ENCODE data around the gene FOCAD. TPM values are rescaled to one million over a fixed set of nuclear protein-coding genes. Genes with fewer than 3 reads are reported as not detected.

The FOCAD gene
- total and polyA plus RNA-seq, 7 experiments from 2014 or later = 12.8 to 33.7 (median 18.3) TPM

- DNase-seq (no peak), ATAC-seq (no peak)
- peaks cover 0 to 4% (median 0%) of the 10 kb centered on the region in 7 donors for H3K4me1 Mint-ChIP-seq
- no peaks in the 10 kb centered on the region for H3K27me3 ChIP-seq (ENCODE audit: control insufficient read depth in 2 of 2, insufficient read depth in 2 of 2, low read length in 2 of 2)
- H3K36me3 ChIP-seq (ENCODE audit: control insufficient read depth in 2 of 3, insufficient read depth in 3 of 3, low read length in 3 of 3) = peaks cover 0 to 22% (median 3%) of the 10 kb centered on the region in 3 experiments
- H3K4me1 ChIP-seq (ENCODE audit: control insufficient read depth in 2 of 2, insufficient read depth in 2 of 2, low read length in 2 of 2) = no peaks in the 10 kb centered on the region
- no peaks in the 10 kb centered on the region for H3K9me3 ChIP-seq (ENCODE audit: control insufficient read depth in 2 of 3, low read length in 3 of 3)
- POLR2A ChIA-PET = interaction anchor here (0.6 kb wide), 1 partner anchor 13 kb away, joined by 4 read pairs; no protein-coding TSS in a partner anchor
- H3K27me3 Mint-ChIP-seq = no peaks in the 10 kb centered on the region
- H3K9me3 Mint-ChIP-seq = peaks cover 0 to 1% (median 0%) of the 10 kb centered on the region in 11 donors
- intact Hi-C loops (cut with micrococcal nuclease) = no loop called here
- H3K27ac Mint-ChIP-seq = no peak overlapping the region
- no peak overlapping the region for H3K4me3 ChIP-seq (ENCODE audit: low read length)
- H3K36me3 Mint-ChIP-seq = peaks cover 13 to 65% (median 42%) of the 10 kb centered on the region in 5 donors
- CTCF ChIA-PET = no interaction called here
- H3K4me3 Mint-ChIP-seq = no peak overlapping the region
- H3K27ac ChIP-seq (ENCODE audit: low read depth, low read length) = no peak overlapping the region
These were observed 304.7 kb downstream of the FOCAD start for GRCh38 chr9:20988671-20989315.

GRCh38 chr9:20989923-20990341 lies 305.9 kb downstream of the FOCAD start:
- CTCF ChIA-PET = no interaction called here
- H3K27me3 ChIP-seq (ENCODE audit: control insufficient read depth in 2 of 2, insufficient read depth in 2 of 2, low read length in 2 of 2) = no peaks in the 10 kb centered on the region
- ATAC-seq (no peak), DNase-seq (no peak)
- peaks cover 0 to 22% (median 3%) of the 10 kb centered on the region in 3 experiments for H3K36me3 ChIP-seq (ENCODE audit: control insufficient read depth in 2 of 3, insufficient read depth in 3 of 3, low read length in 3 of 3)
- H3K9me3 ChIP-seq (ENCODE audit: control insufficient read depth in 2 of 3, low read length in 3 of 3) = no peaks in the 10 kb centered on the region
- POLR2A ChIA-PET = interaction anchor here (0.9 kb wide), 1 partner anchor 10 kb away, joined by 8 read pairs; no protein-coding TSS in a partner anchor
- intact Hi-C loops (cut with micrococcal nuclease) = no loop called here
- no peaks in the 10 kb centered on the region for H3K4me1 ChIP-seq (ENCODE audit: control insufficient read depth in 2 of 2, insufficient read depth in 2 of 2, low read length in 2 of 2)
- no peak overlapping the region for H3K27ac ChIP-seq (ENCODE audit: low read depth, low read length)
- peaks cover 13 to 69% (median 48%) of the 10 kb centered on the region in 5 donors for H3K36me3 Mint-ChIP-seq
- peaks cover 0 to 1% (median 0%) of the 10 kb centered on the region in 11 donors for H3K9me3 Mint-ChIP-seq
- no peak overlapping the region for H3K27ac Mint-ChIP-seq
- no peaks in the 10 kb centered on the region for H3K27me3 Mint-ChIP-seq
- peaks cover 0 to 6% (median 1%) of the 10 kb centered on the region in 7 donors for H3K4me1 Mint-ChIP-seq
- H3K4me3 ChIP-seq (ENCODE audit: low read length) = no peak overlapping the region
- H3K4me3 Mint-ChIP-seq = no peak overlapping the region

GRCh38 chr9:20990867-20991266 lies 306.8 kb downstream of the FOCAD start:
- no peaks in the 10 kb centered on the region for H3K27me3 Mint-ChIP-seq
- ATAC-seq (peak; percentile 61), DNase-seq (no peak)
- Histone ChIP-seq H3K36me3 (ENCODE audit: control insufficient read depth in 2 of 3, insufficient read depth in 3 of 3, low read length in 3 of 3) (peaks cover 0 to 22% (median 3%) of the 10 kb centered on the region in 3 experiments), H3K27me3 (ENCODE audit: control insufficient read depth in 2 of 2, insufficient read depth in 2 of 2, low read length in 2 of 2) (no peaks in the 10 kb centered on the region), H3K4me3 (ENCODE audit: low read length) (no peak overlapping the region), H3K27ac (ENCODE audit: low read depth, low read length) (no peak overlapping the region), H3K9me3 (ENCODE audit: control insufficient read depth in 2 of 3, low read length in 3 of 3) (no peaks in the 10 kb centered on the region), H3K4me1 (ENCODE audit: control insufficient read depth in 2 of 2, insufficient read depth in 2 of 2, low read length in 2 of 2) (peaks cover 0 to 4% of the 10 kb centered on the region in 2 donors)
- intact Hi-C loops (cut with micrococcal nuclease) = no loop called here
- peaks cover 0 to 1% (median 0%) of the 10 kb centered on the region in 11 donors for H3K9me3 Mint-ChIP-seq
- ChIA-PET POLR2A (interaction anchor here (0.5 kb wide), 1 partner anchor 10 kb away, joined by 3 read pairs; no protein-coding TSS in a partner anchor), CTCF (no interaction called here)
- H3K4me1 Mint-ChIP-seq = peaks cover 0 to 15% (median 10%) of the 10 kb centered on the region in 7 donors
- H3K27ac Mint-ChIP-seq = no peak overlapping the region
- H3K4me3 Mint-ChIP-seq = no peak overlapping the region
- peaks cover 13 to 79% (median 57%) of the 10 kb centered on the region in 5 donors for H3K36me3 Mint-ChIP-seq

- intact Hi-C loops (cut with micrococcal nuclease) = no loop called here
- Histone ChIP-seq H3K27me3 (ENCODE audit: control insufficient read depth in 2 of 2, insufficient read depth in 2 of 2, low read length in 2 of 2) (no peaks in the 10 kb centered on the region), H3K27ac (ENCODE audit: low read depth, low read length) (no peak overlapping the region), H3K4me1 (ENCODE audit: control insufficient read depth in 2 of 2, insufficient read depth in 2 of 2, low read length in 2 of 2) (peaks cover 14 to 18% of the 10 kb centered on the region in 2 donors), H3K4me3 (ENCODE audit: low read length) (no peak overlapping the region), H3K36me3 (ENCODE audit: control insufficient read depth in 2 of 3, insufficient read depth in 3 of 3, low read length in 3 of 3) (peaks cover 0 to 14% (median 0%) of the 10 kb centered on the region in 3 experiments), H3K9me3 (ENCODE audit: control insufficient read depth in 2 of 3, low read length in 3 of 3) (no peaks in the 10 kb centered on the region)
- Mint-ChIP-seq H3K27ac (peak overlapping the region in 2 of 9 donors; percentile 33 to 65), H3K36me3 (peaks cover 13 to 67% (median 59%) of the 10 kb centered on the region in 5 donors), H3K4me3 (no peak overlapping the region), H3K9me3 (peaks cover 0 to 1% (median 0%) of the 10 kb centered on the region in 11 donors), H3K4me1 (peaks cover 6 to 43% (median 31%) of the 10 kb centered on the region in 7 donors), H3K27me3 (no peaks in the 10 kb centered on the region)
- no peak for ATAC-seq
- no peak for DNase-seq
- POLR2A ChIA-PET = interaction anchor here (1.1 kb wide), 1 partner anchor 36 kb away, joined by 3 read pairs; no protein-coding TSS in a partner anchor
- CTCF ChIA-PET = no interaction called here
These were observed 310.4 kb downstream of the FOCAD start for GRCh38 chr9:20994486-20994885.

- Mint-ChIP-seq H3K9me3 (peaks cover 0 to 6% (median 0%) of the 10 kb centered on the region in 11 donors), H3K4me1 (peaks cover 6 to 43% (median 31%) of the 10 kb centered on the region in 7 donors), H3K27me3 (no peaks in the 10 kb centered on the region), H3K4me3 (no peak overlapping the region), H3K36me3 (peaks cover 6 to 65% (median 56%) of the 10 kb centered on the region in 5 donors), H3K27ac (peak overlapping the region in 7 of 9 donors; percentile 30 to 86 (median 65))
- ChIA-PET CTCF (interaction anchor here (1.0 kb wide), 1 partner anchor 11 kb away, joined by 3 read pairs; no protein-coding TSS in a partner anchor), POLR2A (interaction anchor here (0.9 kb wide), 1 partner anchor 642 kb away, joined by 3 read pairs; no protein-coding TSS in a partner anchor)
- Histone ChIP-seq H3K36me3 (ENCODE audit: control insufficient read depth in 2 of 3, insufficient read depth in 3 of 3, low read length in 3 of 3) (peaks cover 0 to 12% (median 0%) of the 10 kb centered on the region in 3 experiments), H3K9me3 (ENCODE audit: control insufficient read depth in 2 of 3, low read length in 3 of 3) (no peaks in the 10 kb centered on the region), H3K27ac (ENCODE audit: low read depth, low read length) (no peak overlapping the region), H3K4me1 (ENCODE audit: control insufficient read depth in 2 of 2, insufficient read depth in 2 of 2, low read length in 2 of 2) (peaks cover 14 to 18% of the 10 kb centered on the region in 2 donors), H3K4me3 (ENCODE audit: low read length) (no peak overlapping the region), H3K27me3 (ENCODE audit: control insufficient read depth in 2 of 2, insufficient read depth in 2 of 2, low read length in 2 of 2) (no peaks in the 10 kb centered on the region)
- DNase-seq (no peak), ATAC-seq (no peak)
- intact Hi-C loops (cut with micrococcal nuclease) = loop anchor here in 1 of 2 donors (2.0 kb wide), 1 partner anchor 13 kb away; no protein-coding TSS in a partner anchor
These were observed 311.6 kb downstream of the FOCAD start for GRCh38 chr9:20995616-20996015.

DNA sequence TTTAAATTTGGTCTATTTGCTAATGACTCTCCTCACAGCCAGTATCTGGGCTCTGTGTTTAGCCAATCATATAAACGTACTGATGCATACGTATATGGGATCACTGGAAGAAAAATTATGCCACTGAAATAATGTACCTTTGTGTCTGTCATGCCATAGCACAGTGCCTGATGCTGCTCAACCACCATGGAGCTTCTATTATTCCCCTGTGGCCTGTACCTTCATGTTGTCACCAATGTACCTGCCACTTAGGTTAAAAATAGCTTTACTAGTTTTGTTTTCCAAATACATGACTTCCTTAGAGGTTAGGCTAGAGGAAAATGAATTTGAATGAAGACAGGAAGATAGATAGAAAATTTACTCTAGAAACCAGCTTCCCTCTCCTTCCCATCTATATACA lies 312.8 kb downstream of the FOCAD start:
- intact Hi-C loops (cut with micrococcal nuclease) = loop anchor here in 1 of 2 donors (2.0 kb wide), 1 partner anchor 14 kb away; no protein-coding TSS in a partner anchor

More for the DNA sequence above, 312.8 kb downstream of the FOCAD start:
- Histone ChIP-seq H3K9me3 (ENCODE audit: control insufficient read depth in 2 of 3, low read length in 3 of 3) (peaks cover 0 to 6% (median 0%) of the 10 kb centered on the region in 3 experiments), H3K27ac (ENCODE audit: low read depth, low read length) (no peak overlapping the region), H3K4me1 (ENCODE audit: control insufficient read depth in 2 of 2, insufficient read depth in 2 of 2, low read length in 2 of 2) (peaks cover 20 to 25% of the 10 kb centered on the region in 2 donors), H3K27me3 (ENCODE audit: control insufficient read depth in 2 of 2, insufficient read depth in 2 of 2, low read length in 2 of 2) (no peaks in the 10 kb centered on the region), H3K36me3 (ENCODE audit: control insufficient read depth in 2 of 3, insufficient read depth in 3 of 3, low read length in 3 of 3) (peaks cover 0 to 10% (median 0%) of the 10 kb centered on the region in 3 experiments), H3K4me3 (ENCODE audit: low read length) (no peak overlapping the region)
- DNase-seq (peak in 1 of 9 donors; percentile 16), ATAC-seq (no peak)
- Mint-ChIP-seq H3K4me1 (peaks cover 8 to 53% (median 41%) of the 10 kb centered on the region in 7 donors), H3K27ac (peak overlapping the region in 7 of 9 donors; percentile 46 to 92 (median 76)), H3K27me3 (no peaks in the 10 kb centered on the region), H3K9me3 (peaks cover 0 to 17% (median 6%) of the 10 kb centered on the region in 11 donors), H3K36me3 (peaks cover 10 to 69% (median 59%) of the 10 kb centered on the region in 5 donors), H3K4me3 (peak overlapping the region in 6 of 10 donors; percentile 21 to 63 (median 39))
- ChIA-PET POLR2A (interaction anchor here (0.7 to 1.3 kb wide), 2 partner anchors 13 to 109 kb away, joined by 3 to 4 read pairs; no protein-coding TSS in a partner anchor), CTCF (no interaction called here)
